ENCODE results near the gene SARM1. TPM values are rescaled to one million over a fixed set of nuclear protein-coding genes. Genes with fewer than 3 reads are reported as not detected.

The SARM1 gene
- total and polyA plus RNA-seq, 2 of the 13 experiments (the other 11 are each of a cell fraction or from before 2014, with no cell fraction given) = 0.73 to 0.86 TPM

GRCh38 chr17:28344011-28344410 lies 27.5 kb upstream of the SARM1 start:
- 100% methylated on average over 2 of the region's 9 CpGs for WGBS (ENCODE audit: low lambda C conversion rate)
- no TSS peak for BruUV-seq (replicated peaks)
- intact Hi-C loops (cut with micrococcal nuclease; ENCODE audit: unreplicated experiment) (no loop called here), in situ Hi-C loops (cut with HindIII; ENCODE audit: extremely low pct_ligation_motif_present, low pct_unique_long_range_greater_than_20kb) (no loop called here)
- Histone ChIP-seq H3K4me1 (ENCODE audit: insufficient read depth, low read length) (peaks cover 26% of the 10 kb centered on the region), H3K9me3 (ENCODE audit: low read length) (no peaks in the 10 kb centered on the region), H3K36me3 (replicated peaks in 1 of 2; ENCODE audit: control insufficient read depth in 1 of 2, insufficient read depth in 2 of 2, low read length in 2 of 2) (peaks cover 30 to 67% of the 10 kb centered on the region in 2 experiments), H3K27ac (ENCODE audit: extremely low read length, insufficient read depth, low read length) (no peak overlapping the region), H2AFZ (ENCODE audit: low read length) (no peak overlapping the region), H4K20me1 (ENCODE audit: insufficient read depth, low read length) (no peaks in the 10 kb centered on the region; the same call in 1 of the 2 replicates), H3K4me3 (replicated peaks in 1 of 3; ENCODE audit: insufficient read depth in 1 of 3, low read depth in 2 of 3, low read length in 3 of 3) (no peak overlapping the region), H3K9ac (ENCODE audit: insufficient read depth, low read depth, low read length) (no peak overlapping the region), H3K4me2 (ENCODE audit: low read depth, low read length) (no peak overlapping the region), H3K27me3 (ENCODE audit: control insufficient read depth in 1 of 2, insufficient read depth in 2 of 2, low read length in 2 of 2) (no peaks in the 10 kb centered on the region), H3K79me2 (ENCODE audit: insufficient read depth, low read length) (no peaks in the 10 kb centered on the region)
- CTCF ChIA-PET (ENCODE audit: low intra/inter-chr PET ratio, low total read pairs) = no interaction called here
- TF ChIP-seq KMT2A (CRISPR knock-in tag; IDR thresholded peaks at IDR 0.05) = no peak
- TF ChIP-seq POLR2G (IDR thresholded peaks at IDR 0.05; ENCODE audit: low read depth, low read length) = peak; percentile 29; the same call in 1 of the 2 replicates
- TF ChIP-seq ZNF784 (CRISPR knock-in tag; IDR thresholded peaks at IDR 0.05; ENCODE audit: borderline replicate concordance) = no peak
- ATAC-seq = no peak
- no peak for FAIRE-seq
- POLR2A ChIA-PET = interaction anchor here (1.2 to 5.7 kb wide), 2 partner anchors 8 to 73 kb away, joined by 4 to 68 read pairs; partner anchors contain the start of genes IFT20 and TNFAIP1
- DNase-seq (ENCODE audit: low spot score) = no peak

- Histone ChIP-seq H3K9ac (ENCODE audit: insufficient read depth, low read depth, low read length) (no peak overlapping the region), H3K27ac (ENCODE audit: extremely low read length, insufficient read depth, low read length) (no peak overlapping the region), H3K27me3 (ENCODE audit: control insufficient read depth in 1 of 2, insufficient read depth in 2 of 2, low read length in 2 of 2) (no peaks in the 10 kb centered on the region), H3K36me3 (replicated peaks in 1 of 2; ENCODE audit: control insufficient read depth in 1 of 2, insufficient read depth in 2 of 2, low read length in 2 of 2) (peaks cover 30 to 68% of the 10 kb centered on the region in 2 experiments), H3K4me3 (replicated peaks in 1 of 3; ENCODE audit: insufficient read depth in 1 of 3, low read depth in 2 of 3, low read length in 3 of 3) (no peak overlapping the region), H3K4me2 (ENCODE audit: low read depth, low read length) (no peak overlapping the region), H2AFZ (ENCODE audit: low read length) (no peak overlapping the region), H4K20me1 (ENCODE audit: insufficient read depth, low read length) (no peaks in the 10 kb centered on the region), H3K4me1 (ENCODE audit: insufficient read depth, low read length) (peaks cover 26% of the 10 kb centered on the region), H3K9me3 (ENCODE audit: low read length) (no peaks in the 10 kb centered on the region), H3K79me2 (ENCODE audit: insufficient read depth, low read length) (no peaks in the 10 kb centered on the region)
- DNase-seq (ENCODE audit: low spot score) = no peak
- CTCF ChIA-PET (ENCODE audit: low intra/inter-chr PET ratio, low total read pairs) = no interaction called here
- WGBS (ENCODE audit: low lambda C conversion rate) = 98% methylated on average over 15 of the region's 19 CpGs
- TF ChIP-seq AGO2 (optimal IDR thresholded peaks at IDR 0.05; ENCODE audit: low read depth, low read length) (peak; percentile 91), BRCA1 (CRISPR knock-in tag; IDR thresholded peaks at IDR 0.05) (no peak), RBFOX2 (IDR thresholded peaks at IDR 0.05; ENCODE audit: low read depth, low read length) (peak; percentile 59; the same call in 1 of the 2 replicates), SNAPC2 (CRISPR knock-in tag; IDR thresholded peaks at IDR 0.05) (no peak), ZNF619 (CRISPR knock-in tag; IDR thresholded peaks at IDR 0.05) (no peak), ZNF451 (CRISPR knock-in tag; IDR thresholded peaks at IDR 0.05) (no peak), HOXA3 (CRISPR knock-in tag; IDR thresholded peaks at IDR 0.05) (no peak), CERS6 (CRISPR knock-in tag; IDR thresholded peaks at IDR 0.05) (no peak), GPBP1L1 (CRISPR knock-in tag; IDR thresholded peaks at IDR 0.05) (no peak), NR2F1 (CRISPR knock-in tag; IDR thresholded peaks at IDR 0.05) (no peak), SUZ12 (IDR thresholded peaks at IDR 0.05; ENCODE audit: low read depth, low read length) (no peak)
- in situ Hi-C loops (cut with HindIII; ENCODE audit: extremely low pct_ligation_motif_present, low pct_unique_long_range_greater_than_20kb) = no loop called here
- POLR2A ChIA-PET = interaction anchor here (1.0 to 5.7 kb wide), 4 partner anchors 9 to 72 kb away, joined by 3 to 68 read pairs (median 26); partner anchors contain the start of genes IFT20, POLDIP2 and TNFAIP1
- FAIRE-seq = no peak
- BruUV-seq (replicated peaks) = no TSS peak
- intact Hi-C loops (cut with micrococcal nuclease; ENCODE audit: unreplicated experiment) = no loop called here
- no peak for ATAC-seq
Observed at GRCh38 chr17:28344435-28344901, 27.0 kb upstream of the SARM1 start.
